ENCODE results near the gene C17orf50. TPM values are rescaled to one million over a fixed set of nuclear protein-coding genes. Genes with fewer than 3 reads are reported as not detected.

Gene C17orf50
- total and polyA plus RNA-seq, 2 of the 13 experiments (the other 11 are each of a cell fraction or from before 2014, with no cell fraction given), result not detected

DNA sequence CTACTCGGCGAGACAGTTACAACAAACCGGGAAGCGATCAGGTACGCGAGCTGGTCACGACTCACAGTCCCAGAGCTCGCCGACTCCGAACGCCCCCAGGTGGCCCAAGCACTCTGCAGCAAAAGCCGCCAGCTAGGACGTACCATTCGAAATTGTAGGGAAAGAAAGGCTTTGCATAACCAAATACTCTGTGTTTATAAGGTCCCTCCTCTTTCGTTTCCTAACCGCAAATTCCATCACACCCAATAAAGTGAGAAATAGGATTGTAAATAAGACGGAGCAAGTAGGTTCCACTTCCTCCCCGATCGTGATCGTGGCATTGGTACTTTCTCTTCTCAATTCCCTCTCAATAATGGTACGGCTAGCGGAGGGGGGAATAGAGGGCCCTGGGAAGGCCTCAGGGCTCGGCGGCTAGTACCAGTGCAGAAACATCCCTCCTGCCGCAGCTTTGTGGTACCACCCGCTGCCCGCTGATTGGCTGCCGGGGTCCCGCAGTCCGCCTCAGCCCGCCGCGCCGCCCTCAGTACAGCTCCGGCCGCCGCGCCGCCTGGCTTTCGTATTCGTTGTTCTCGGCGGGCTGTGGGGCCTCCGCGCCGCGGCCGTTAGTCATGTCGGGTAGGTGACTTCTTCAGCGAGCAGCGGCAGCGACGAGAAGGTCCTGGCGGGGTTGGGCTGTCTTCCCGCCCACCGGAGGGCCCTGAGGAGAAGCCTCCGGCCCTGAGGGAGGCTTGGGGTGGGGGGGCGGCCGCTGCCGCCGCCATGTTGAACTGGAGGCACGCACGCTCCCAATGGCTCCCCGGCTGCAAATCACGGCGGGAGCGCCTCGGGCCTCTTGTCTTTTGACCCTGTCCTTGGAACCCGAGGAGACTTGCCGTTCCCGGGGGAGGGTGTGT lies 48.5 kb downstream of the C17orf50 start, which contains the start of gene TAF15:
Gene TAF15, plus strand, starts transcription at position 523 of the 893 bp plus-strand sequence. Its CDS starts 86 bp downstream, at position 609.
- H3K9ac ChIP-seq (ENCODE audit: insufficient read depth, low read depth, low read length), result peak within 1 kb of the TSS; percentile 84
- ChIA-PET CTCF (ENCODE audit: low intra/inter-chr PET ratio, low total read pairs) (interaction anchor here (1.5 to 2.3 kb wide), 3 partner anchors 42 to 47 kb away, joined by 3 to 28 read pairs (median 8); no protein-coding TSS in a partner anchor), POLR2A (interaction anchor here (0.6 to 4.2 kb wide), 23 partner anchors 9 to 746 kb away, joined by 3 to 60 read pairs (median 4); partner anchors contain the start of genes AP2B1, C17orf50, CCL16 and MMP28)
- peak within 1 kb of the TSS; percentile 86 for H2AFZ ChIP-seq (ENCODE audit: low read length)
- H3K4me2 ChIP-seq (ENCODE audit: low read depth, low read length), result peak within 1 kb of the TSS; percentile 83
- DNase-seq (ENCODE audit: low spot score) (peak; percentile 97), FAIRE-seq (no peak), ATAC-seq (peak; percentile 97)
- H3K4me1 ChIP-seq (ENCODE audit: insufficient read depth, low read length), result peaks cover 63% of the 10 kb centered on the region
- H3K27ac ChIP-seq (ENCODE audit: extremely low read length, insufficient read depth, low read length), result peak within 1 kb of the TSS; percentile 91
- BruUV-seq (replicated peaks), result no TSS peak
- intact Hi-C loops (cut with micrococcal nuclease; ENCODE audit: unreplicated experiment) (loop anchor here (1.0 kb wide), 1 partner anchor 45 kb away; no protein-coding TSS in a partner anchor), in situ Hi-C loops (cut with HindIII; ENCODE audit: extremely low pct_ligation_motif_present, low pct_unique_long_range_greater_than_20kb) (loop anchor here (5.0 to 25.0 kb wide), 2 partner anchors 47 to 97 kb away; partner anchors contain the start of gene C17orf50)
- peak within 1 kb of the TSS; percentile 85 to 95 (median 91) for H3K4me3 ChIP-seq (replicated peaks in 1 of 3; ENCODE audit: insufficient read depth in 1 of 3, low read depth in 2 of 3, low read length in 3 of 3)
- WGBS (ENCODE audit: low lambda C conversion rate), result 1% methylated on average over 29 of the region's 71 CpGs
- H3K36me3 ChIP-seq (replicated peaks in 1 of 2; ENCODE audit: control insufficient read depth in 1 of 2, insufficient read depth in 2 of 2, low read length in 2 of 2), result no peaks in the 10 kb centered on the region
- H4K20me1 ChIP-seq (ENCODE audit: insufficient read depth, low read length), result peaks cover 24% of the 10 kb centered on the region
- H3K27me3 ChIP-seq (ENCODE audit: control insufficient read depth in 1 of 2, insufficient read depth in 2 of 2, low read length in 2 of 2), result no peaks in the 10 kb centered on the region; a peak in 2 of 5 replicates
- H3K79me2 ChIP-seq (ENCODE audit: insufficient read depth, low read length), result peaks cover 46% of the 10 kb centered on the region
- no peaks in the 10 kb centered on the region for H3K9me3 ChIP-seq (ENCODE audit: low read length)
- TF ChIP-seq, protein P1, sequence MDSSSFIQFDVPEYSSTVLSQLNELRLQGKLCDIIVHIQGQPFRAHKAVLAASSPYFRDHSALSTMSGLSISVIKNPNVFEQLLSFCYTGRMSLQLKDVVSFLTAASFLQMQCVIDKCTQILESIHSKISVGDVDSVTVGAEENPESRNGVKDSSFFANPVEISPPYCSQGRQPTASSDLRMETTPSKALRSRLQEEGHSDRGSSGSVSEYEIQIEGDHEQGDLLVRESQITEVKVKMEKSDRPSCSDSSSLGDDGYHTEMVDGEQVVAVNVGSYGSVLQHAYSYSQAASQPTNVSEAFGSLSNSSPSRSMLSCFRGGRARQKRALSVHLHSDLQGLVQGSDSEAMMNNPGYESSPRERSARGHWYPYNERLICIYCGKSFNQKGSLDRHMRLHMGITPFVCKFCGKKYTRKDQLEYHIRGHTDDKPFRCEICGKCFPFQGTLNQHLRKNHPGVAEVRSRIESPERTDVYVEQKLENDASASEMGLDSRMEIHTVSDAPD (CRISPR knock-in tag; IDR thresholded peaks at IDR 0.05), result no peak
- TF ChIP-seq PCBP1 (IDR thresholded peaks at IDR 0.05; ENCODE audit: borderline replicate concordance, low read depth, low read length) (no peak), FOXK1 (CRISPR knock-in tag; IDR thresholded peaks at IDR 0.05; ENCODE audit: borderline replicate concordance, low read depth) (no peak), ZNF724P (CRISPR knock-in tag; IDR thresholded peaks at IDR 0.05; ENCODE audit: borderline replicate concordance) (peak; percentile 28; the same call in 1 of the 2 replicates), ZNF326 (CRISPR knock-in tag; IDR thresholded peaks at IDR 0.05; ENCODE audit: borderline replicate concordance) (no peak)
- TF ChIP-seq, protein P2, sequence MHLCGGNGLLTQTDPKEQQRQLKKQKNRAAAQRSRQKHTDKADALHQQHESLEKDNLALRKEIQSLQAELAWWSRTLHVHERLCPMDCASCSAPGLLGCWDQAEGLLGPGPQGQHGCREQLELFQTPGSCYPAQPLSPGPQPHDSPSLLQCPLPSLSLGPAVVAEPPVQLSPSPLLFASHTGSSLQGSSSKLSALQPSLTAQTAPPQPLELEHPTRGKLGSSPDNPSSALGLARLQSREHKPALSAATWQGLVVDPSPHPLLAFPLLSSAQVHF (CRISPR knock-in tag; IDR thresholded peaks at IDR 0.05), result peak; percentile 76; the same call in 1 of the 2 replicates
- TF ChIP-seq, protein P3, sequence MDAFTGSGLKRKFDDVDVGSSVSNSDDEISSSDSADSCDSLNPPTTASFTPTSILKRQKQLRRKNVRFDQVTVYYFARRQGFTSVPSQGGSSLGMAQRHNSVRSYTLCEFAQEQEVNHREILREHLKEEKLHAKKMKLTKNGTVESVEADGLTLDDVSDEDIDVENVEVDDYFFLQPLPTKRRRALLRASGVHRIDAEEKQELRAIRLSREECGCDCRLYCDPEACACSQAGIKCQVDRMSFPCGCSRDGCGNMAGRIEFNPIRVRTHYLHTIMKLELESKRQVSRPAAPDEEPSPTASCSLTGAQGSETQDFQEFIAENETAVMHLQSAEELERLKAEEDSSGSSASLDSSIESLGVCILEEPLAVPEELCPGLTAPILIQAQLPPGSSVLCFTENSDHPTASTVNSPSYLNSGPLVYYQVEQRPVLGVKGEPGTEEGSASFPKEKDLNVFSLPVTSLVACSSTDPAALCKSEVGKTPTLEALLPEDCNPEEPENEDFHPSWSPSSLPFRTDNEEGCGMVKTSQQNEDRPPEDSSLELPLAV (CRISPR knock-in tag; conservative IDR thresholded peaks at IDR 0.05; ENCODE audit: low read depth), result 0 out of 2 replicates have a peak, but pooled peaks have one; percentile 51
- TF ChIP-seq, protein P4, sequence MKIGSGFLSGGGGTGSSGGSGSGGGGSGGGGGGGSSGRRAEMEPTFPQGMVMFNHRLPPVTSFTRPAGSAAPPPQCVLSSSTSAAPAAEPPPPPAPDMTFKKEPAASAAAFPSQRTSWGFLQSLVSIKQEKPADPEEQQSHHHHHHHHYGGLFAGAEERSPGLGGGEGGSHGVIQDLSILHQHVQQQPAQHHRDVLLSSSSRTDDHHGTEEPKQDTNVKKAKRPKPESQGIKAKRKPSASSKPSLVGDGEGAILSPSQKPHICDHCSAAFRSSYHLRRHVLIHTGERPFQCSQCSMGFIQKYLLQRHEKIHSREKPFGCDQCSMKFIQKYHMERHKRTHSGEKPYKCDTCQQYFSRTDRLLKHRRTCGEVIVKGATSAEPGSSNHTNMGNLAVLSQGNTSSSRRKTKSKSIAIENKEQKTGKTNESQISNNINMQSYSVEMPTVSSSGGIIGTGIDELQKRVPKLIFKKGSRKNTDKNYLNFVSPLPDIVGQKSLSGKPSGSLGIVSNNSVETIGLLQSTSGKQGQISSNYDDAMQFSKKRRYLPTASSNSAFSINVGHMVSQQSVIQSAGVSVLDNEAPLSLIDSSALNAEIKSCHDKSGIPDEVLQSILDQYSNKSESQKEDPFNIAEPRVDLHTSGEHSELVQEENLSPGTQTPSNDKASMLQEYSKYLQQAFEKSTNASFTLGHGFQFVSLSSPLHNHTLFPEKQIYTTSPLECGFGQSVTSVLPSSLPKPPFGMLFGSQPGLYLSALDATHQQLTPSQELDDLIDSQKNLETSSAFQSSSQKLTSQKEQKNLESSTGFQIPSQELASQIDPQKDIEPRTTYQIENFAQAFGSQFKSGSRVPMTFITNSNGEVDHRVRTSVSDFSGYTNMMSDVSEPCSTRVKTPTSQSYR (CRISPR knock-in tag; IDR thresholded peaks at IDR 0.05; ENCODE audit: borderline replicate concordance), result no peak
- TF ChIP-seq, protein P5, sequence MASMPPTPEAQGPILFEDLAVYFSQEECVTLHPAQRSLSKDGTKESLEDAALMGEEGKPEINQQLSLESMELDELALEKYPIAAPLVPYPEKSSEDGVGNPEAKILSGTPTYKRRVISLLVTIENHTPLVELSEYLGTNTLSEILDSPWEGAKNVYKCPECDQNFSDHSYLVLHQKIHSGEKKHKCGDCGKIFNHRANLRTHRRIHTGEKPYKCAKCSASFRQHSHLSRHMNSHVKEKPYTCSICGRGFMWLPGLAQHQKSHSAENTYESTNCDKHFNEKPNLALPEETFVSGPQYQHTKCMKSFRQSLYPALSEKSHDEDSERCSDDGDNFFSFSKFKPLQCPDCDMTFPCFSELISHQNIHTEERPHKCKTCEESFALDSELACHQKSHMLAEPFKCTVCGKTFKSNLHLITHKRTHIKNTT (CRISPR knock-in tag; IDR thresholded peaks at IDR 0.05), result no peak
- TF ChIP-seq, protein P6, sequence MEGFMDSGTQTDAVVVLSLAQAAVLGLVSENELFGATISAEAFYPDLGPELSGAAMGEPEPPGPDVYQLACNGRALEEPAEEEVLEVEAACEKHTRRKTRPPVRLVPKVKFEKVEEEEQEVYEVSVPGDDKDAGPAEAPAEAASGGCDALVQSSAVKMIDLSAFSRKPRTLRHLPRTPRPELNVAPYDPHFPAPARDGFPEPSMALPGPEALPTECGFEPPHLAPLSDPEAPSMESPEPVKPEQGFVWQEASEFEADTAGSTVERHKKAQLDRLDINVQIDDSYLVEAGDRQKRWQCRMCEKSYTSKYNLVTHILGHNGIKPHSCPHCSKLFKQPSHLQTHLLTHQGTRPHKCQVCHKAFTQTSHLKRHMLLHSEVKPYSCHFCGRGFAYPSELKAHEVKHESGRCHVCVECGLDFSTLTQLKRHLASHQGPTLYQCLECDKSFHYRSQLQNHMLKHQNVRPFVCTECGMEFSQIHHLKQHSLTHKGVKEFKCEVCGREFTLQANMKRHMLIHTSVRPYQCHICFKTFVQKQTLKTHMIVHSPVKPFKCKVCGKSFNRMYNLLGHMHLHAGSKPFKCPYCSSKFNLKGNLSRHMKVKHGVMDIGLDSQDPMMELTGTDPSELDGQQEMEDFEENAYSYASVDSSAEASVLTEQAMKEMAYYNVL (CRISPR knock-in tag; IDR thresholded peaks at IDR 0.05; ENCODE audit: borderline replicate concordance), result no peak
